GM12878 (cell line): Measurements from ENCODE around the gene ANK3.

Experiments used
- CTCF ChIP-seq, 3 experiments: IDR thresholded peaks in 2 of 3; conservative IDR thresholded peaks in 1 of 3; 2 replicates each; pipeline ENCODE4 v1.5.1; 2011; ENCODE audit warnings: low read depth in 3 of 3, low read length in 3 of 3, mild to moderate bottlenecking in 3 of 3, control low read depth in 2 of 3, moderate library complexity in 2 of 3, inconsistent platforms in 1 of 3, mixed read lengths in 1 of 3; ENCODE audit not compliant: control insufficient read depth in 2 of 3, insufficient read depth in 1 of 3; ENCODE audit errors: extremely low read depth in 1 of 3
- EP300 ChIP-seq, 2 experiments: fragments of 150-350 bp in 1 of 2; IDR thresholded peaks; 2 replicates each; pipeline ENCODE4 v1.6.1; 2011 to 2012; ENCODE audit warnings: low read depth in 2 of 2, low read length in 2 of 2, borderline replicate concordance in 1 of 2, improper control_type of control experiment in 1 of 2, inconsistent platforms in 1 of 2; ENCODE audit not compliant: control insufficient read depth in 1 of 2

GRCh38 chr10:60334991-60335390, 54.7 kb downstream of the ANK3 start:
- TF ChIP-seq EP300 (IDR thresholded peaks at IDR 0.05; ENCODE audit: borderline replicate concordance in 1 of 2, control insufficient read depth in 1 of 2, low read depth in 2 of 2, low read length in 2 of 2) (no peak), CTCF (IDR thresholded peaks at IDR 0.05 in 2 of 3, conservative IDR thresholded peaks at IDR 0.05 in 1 of 3; ENCODE audit: control insufficient read depth in 2 of 3, extremely low read depth in 1 of 3, insufficient read depth in 1 of 3, low read depth in 3 of 3, low read length in 3 of 3) (no peak)
